Type B pancreatic cell (in vitro differentiated cells): ENCODE data around the gene FBP2. TPM values are rescaled to one million over a fixed set of nuclear protein-coding genes. Genes with fewer than 3 reads are reported as not detected.
"Not testable (repeated sequence)": the region's sequence is repeated elsewhere in the genome, so short reads cannot be mapped to it uniquely, and the experiment has no call there.

Source experiments
- DNase-seq: peaks from one replicate; pipeline ENCODE4 v3.0.0; 2021; ENCODE audit warnings: mixed read lengths; ENCODE audit not compliant: unreplicated experiment; ENCODE audit errors: extremely low spot score
- H3K27ac Mint-ChIP-seq: 2 replicates; pipeline ENCODE4 v1.8.0; 2021; ENCODE audit warnings: mild to moderate bottlenecking, mixed read lengths
- H3K27me3 Mint-ChIP-seq: 2 replicates; pipeline ENCODE4 v1.8.0; 2021; ENCODE audit warnings: mixed read lengths
- H3K36me3 Mint-ChIP-seq: 2 replicates; pipeline ENCODE4 v1.8.0; 2021; ENCODE audit warnings: mixed read lengths
- H3K4me1 Mint-ChIP-seq: one replicate; pipeline ENCODE4 v1.8.0; 2021; ENCODE audit warnings: mixed read lengths; ENCODE audit not compliant: unreplicated experiment
- H3K4me3 Mint-ChIP-seq: 2 replicates; pipeline ENCODE4 v1.8.0; 2021; ENCODE audit warnings: mild to moderate bottlenecking, mixed read lengths
- H3K9me3 Mint-ChIP-seq: 2 replicates; pipeline ENCODE4 v1.8.0; 2021; ENCODE audit warnings: mixed read lengths
- CTCF ChIP-seq: fragments of 200-600 bp; sonication (generic); conservative IDR thresholded peaks from 2 replicates; pipeline ENCODE4 v1.5.0; 2021; ENCODE audit warnings: antibody characterized with exemption, mild to moderate bottlenecking
- total RNA-seq: library from RNA; stranded (reverse); gene quantifications from 2 replicates; pipeline ENCODE4 v1.2.1, GENCODE V29; 2021; ENCODE audit warnings: low replicate concordance

Gene FBP2
- total RNA-seq, 1 donor from 2014 or later = not detected

GRCh38 chr9:94599102-94599501 lies 5.5 kb upstream of the FBP2 start:
- Mint-ChIP-seq H3K4me1 (peaks cover 10% of the 10 kb centered on the region), H3K4me3 (no peak overlapping the region), H3K27ac (no peak overlapping the region), H3K27me3 (peaks cover 4% of the 10 kb centered on the region), H3K9me3 (no peaks in the 10 kb centered on the region), H3K36me3 (no peaks in the 10 kb centered on the region)
- no peak for TF ChIP-seq CTCF
- no peak for DNase-seq

GRCh38 chr9:94592683-94593082 lies 941 bp downstream of the FBP2 start:
- DNase-seq, H3K27me3 Mint-ChIP-seq, H3K27ac Mint-ChIP-seq, H3K9me3 Mint-ChIP-seq, H3K4me1 Mint-ChIP-seq, H3K36me3 Mint-ChIP-seq, H3K4me3 Mint-ChIP-seq: not testable (repeated sequence)

- Mint-ChIP-seq H3K4me3 (no peak overlapping the region), H3K27me3 (peaks cover 9% of the 10 kb centered on the region), H3K36me3 (no peaks in the 10 kb centered on the region), H3K9me3 (no peaks in the 10 kb centered on the region), H3K4me1 (no peaks in the 10 kb centered on the region), H3K27ac (no peak overlapping the region)
- no peak for DNase-seq
- TF ChIP-seq CTCF = no peak
These were observed 1.7 kb downstream of the FBP2 start for GRCh38 chr9:94591876-94592275.

- H3K36me3 Mint-ChIP-seq, DNase-seq, H3K9me3 Mint-ChIP-seq, H3K27ac Mint-ChIP-seq, H3K4me3 Mint-ChIP-seq, H3K4me1 Mint-ChIP-seq, H3K27me3 Mint-ChIP-seq: not testable (repeated sequence)
These were observed 2.5 kb downstream of the FBP2 start for GRCh38 chr9:94591046-94591545.

GRCh38 chr9:94588681-94589080 lies 4.9 kb downstream of the FBP2 start:
- TF ChIP-seq CTCF = no peak
- Mint-ChIP-seq H3K4me1 (no peaks in the 10 kb centered on the region), H3K27me3 (peaks cover 5% of the 10 kb centered on the region), H3K9me3 (no peaks in the 10 kb centered on the region), H3K4me3 (no peak overlapping the region), H3K27ac (no peak overlapping the region), H3K36me3 (no peaks in the 10 kb centered on the region)
- no peak for DNase-seq

- Mint-ChIP-seq H3K9me3 (no peaks in the 10 kb centered on the region), H3K36me3 (no peaks in the 10 kb centered on the region), H3K4me3 (no peak overlapping the region), H3K27ac (no peak overlapping the region), H3K27me3 (peaks cover 5% of the 10 kb centered on the region), H3K4me1 (no peaks in the 10 kb centered on the region)
- no peak for TF ChIP-seq CTCF
- DNase-seq = no peak
These were observed 6.8 kb downstream of the FBP2 start for GRCh38 chr9:94586814-94587213.

GRCh38 chr9:94586316-94586715 lies 7.3 kb downstream of the FBP2 start:
- DNase-seq = no peak
- no peaks in the 10 kb centered on the region for H3K9me3 Mint-ChIP-seq
- H3K27me3 Mint-ChIP-seq = peaks cover 5% of the 10 kb centered on the region
- H3K36me3 Mint-ChIP-seq = no peaks in the 10 kb centered on the region
- TF ChIP-seq CTCF = no peak
- H3K4me1 Mint-ChIP-seq = no peaks in the 10 kb centered on the region
- no peak overlapping the region for H3K4me3 Mint-ChIP-seq
- H3K27ac Mint-ChIP-seq = no peak overlapping the region
